ENCODE measurements around the gene ACMSD. TPM values are rescaled to one million over a fixed set of nuclear protein-coding genes. Genes with fewer than 3 reads are reported as not detected.
"Not testable (repeated sequence)": the region's sequence is repeated elsewhere in the genome, so short reads cannot be mapped to it uniquely, and the experiment has no call there.

The ACMSD gene
- total RNA-seq: not detected in 2 replicates

DNA sequence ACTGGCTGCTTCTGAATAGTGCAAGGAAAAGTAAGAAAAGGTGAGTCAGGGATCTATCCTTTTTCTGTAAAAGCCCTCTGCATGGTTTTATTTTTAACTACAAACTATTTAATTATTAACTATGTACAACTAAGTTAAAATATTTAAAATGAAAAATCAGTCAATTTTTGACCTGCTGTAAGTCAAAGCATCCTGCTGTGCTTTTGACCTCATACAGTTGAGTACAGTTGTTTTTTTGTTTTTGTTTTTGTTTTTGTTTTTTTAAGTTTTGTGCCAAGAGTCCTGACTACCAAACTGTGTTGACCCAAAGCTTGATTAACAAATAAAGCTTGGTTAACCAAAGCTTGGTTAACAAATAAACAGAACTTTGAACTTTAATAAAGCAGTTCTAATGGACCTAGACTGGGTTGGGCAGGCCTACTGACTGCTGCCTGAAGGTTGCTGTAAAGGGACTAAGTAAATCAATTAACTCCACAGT lies at the start of gene ACMSD:
Gene ACMSD, plus strand, starts transcription at position 474 of the 478 bp plus-strand sequence. CDS start 67 bp downstream, outside the sequence.
- DNase-seq (ENCODE audit: low read depth in 2 of 2): no peak

DNA sequence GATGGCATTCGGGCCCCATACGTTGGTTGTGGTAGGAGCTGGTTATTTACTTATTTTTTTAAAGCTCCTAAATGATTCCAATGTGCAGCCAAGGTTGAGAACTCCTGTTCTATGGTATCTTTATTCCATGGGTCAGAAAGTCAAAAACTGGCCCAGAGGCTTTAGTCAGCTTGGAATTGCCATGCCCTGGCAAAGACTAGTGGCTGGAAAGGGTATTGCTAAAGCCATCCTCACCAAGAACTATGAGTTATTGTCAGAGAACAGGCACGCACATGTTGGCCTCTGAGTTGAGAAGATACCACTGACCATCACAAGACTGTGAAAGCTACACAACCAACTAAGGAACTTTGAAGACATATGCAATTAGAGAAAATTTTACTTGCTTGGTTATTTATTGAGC lies 47.9 kb upstream of the ACMSD start:
- no peak for DNase-seq (ENCODE audit: low read depth in 2 of 2)

DNA sequence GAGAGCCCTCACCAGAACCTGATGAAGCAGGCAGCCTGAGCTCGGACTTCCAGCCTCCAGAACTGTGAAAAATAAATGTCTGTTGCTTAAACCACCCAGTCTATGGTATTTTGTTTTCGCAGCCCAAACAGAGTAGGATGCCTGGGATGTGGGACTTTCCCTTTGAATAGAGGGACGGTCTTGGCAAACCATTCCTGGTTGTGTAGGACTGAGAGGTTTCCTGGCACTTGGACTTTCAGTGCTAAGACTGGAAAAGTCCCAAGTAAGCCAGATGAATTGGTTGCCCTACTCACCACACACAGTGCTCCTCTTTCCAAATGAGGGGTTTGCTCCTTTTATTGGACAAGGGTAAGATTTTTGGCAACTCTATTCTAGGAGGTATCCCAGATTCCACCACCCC lies 46.8 kb upstream of the ACMSD start:
- DNase-seq (ENCODE audit: low read depth in 2 of 2): no peak

DNA sequence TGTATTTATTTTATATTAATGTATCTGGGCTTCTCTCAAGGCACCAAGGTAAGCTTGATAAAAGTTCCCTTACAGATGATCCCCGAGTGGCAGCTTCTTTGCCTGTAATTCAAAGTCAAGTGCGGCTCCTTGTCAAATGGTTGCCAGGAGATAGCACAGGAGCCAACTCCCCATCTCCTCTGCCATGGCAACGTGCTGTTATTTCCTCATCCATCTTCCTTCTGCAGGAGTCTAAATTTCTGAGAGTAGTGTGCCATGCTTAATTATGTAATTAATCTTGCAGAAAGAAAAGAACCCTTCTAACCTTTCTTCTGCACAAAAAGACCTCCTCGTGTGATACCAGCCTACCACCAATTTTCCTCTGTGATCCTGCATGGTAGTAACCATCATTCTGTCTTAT lies 46.2 kb upstream of the ACMSD start:
- DNase-seq (ENCODE audit: low read depth in 2 of 2): no peak

DNA sequence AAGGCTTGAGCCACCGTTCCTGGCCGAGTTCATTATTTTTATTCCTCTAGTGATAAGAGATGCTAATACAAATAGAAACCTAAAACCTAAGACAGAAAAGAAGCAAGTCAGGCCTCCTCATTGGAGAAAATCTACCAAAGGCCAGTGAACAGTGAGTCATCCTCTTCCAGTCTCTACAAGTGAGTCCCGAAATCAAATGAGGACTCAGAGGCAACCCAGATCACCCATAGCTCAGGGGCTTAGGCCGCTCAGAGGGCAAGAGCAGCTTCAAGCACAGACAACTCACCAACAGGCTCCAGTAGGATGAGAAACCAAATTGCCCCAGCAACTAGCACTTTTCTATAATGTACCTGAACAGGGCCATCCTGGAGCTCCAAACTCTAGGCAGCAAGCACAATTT lies 42.7 kb upstream of the ACMSD start:
- no peak for DNase-seq (ENCODE audit: low read depth in 2 of 2)

DNA sequence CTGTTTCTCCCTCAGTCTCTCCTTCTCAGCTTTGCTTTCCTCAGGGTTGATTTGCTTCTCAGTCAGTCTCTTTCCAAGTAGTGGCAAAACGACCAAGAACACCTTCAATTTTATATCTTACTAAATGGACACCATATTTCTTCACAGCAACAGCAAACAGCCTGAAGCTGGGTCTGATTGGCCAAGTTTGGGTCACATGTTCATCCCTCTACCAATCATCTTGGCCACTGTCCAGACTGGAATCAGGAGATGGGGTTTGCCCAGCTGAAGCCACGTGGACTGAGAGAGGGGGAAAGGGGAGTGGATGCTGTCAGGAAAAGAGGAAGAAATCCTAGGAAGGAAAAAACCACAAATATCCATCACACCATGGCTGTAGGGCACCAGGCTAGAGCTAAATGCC lies 42.0 kb upstream of the ACMSD start:
- no peak for DNase-seq (ENCODE audit: low read depth in 2 of 2)

DNA sequence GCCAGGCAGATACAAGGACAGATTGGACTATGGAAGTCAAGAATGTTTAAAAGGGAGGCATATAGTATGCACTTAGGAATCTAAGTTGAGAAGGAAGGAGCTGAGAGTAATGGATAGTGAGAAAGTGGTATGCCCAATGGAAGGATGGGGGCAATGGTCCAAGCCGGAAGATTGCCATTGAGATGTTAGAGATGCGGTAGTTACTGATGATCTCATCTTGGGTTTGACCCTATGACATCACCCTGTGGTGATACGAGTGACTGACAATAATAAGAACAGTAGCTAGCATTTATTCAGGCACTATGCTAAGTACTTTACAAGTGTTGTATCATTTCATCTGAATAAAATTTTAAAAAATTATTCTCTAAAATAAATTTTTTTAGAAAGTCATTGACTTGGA lies 38.5 kb upstream of the ACMSD start:
- no peak for DNase-seq (ENCODE audit: low read depth in 2 of 2)

DNA sequence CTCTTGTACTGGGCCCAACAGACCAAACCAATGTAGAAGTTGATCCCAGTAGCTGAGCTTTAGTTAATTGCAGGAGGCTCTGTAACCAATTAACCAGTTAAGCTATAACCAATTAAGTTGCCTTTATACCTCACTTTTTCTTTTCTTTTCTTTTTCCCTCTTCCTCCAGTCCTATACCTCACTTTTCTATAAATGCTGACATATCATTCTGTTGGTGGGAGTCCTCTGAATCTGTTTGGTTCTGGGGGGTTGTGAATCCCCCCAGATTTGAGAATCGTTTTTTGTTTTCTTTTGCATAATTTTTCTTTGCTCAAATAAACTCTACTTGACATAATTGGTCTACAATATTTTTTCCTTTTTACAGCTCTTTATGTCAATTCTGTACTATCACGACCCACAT lies 38.1 kb upstream of the ACMSD start:
- no peak for DNase-seq (ENCODE audit: low read depth in 2 of 2)

DNA sequence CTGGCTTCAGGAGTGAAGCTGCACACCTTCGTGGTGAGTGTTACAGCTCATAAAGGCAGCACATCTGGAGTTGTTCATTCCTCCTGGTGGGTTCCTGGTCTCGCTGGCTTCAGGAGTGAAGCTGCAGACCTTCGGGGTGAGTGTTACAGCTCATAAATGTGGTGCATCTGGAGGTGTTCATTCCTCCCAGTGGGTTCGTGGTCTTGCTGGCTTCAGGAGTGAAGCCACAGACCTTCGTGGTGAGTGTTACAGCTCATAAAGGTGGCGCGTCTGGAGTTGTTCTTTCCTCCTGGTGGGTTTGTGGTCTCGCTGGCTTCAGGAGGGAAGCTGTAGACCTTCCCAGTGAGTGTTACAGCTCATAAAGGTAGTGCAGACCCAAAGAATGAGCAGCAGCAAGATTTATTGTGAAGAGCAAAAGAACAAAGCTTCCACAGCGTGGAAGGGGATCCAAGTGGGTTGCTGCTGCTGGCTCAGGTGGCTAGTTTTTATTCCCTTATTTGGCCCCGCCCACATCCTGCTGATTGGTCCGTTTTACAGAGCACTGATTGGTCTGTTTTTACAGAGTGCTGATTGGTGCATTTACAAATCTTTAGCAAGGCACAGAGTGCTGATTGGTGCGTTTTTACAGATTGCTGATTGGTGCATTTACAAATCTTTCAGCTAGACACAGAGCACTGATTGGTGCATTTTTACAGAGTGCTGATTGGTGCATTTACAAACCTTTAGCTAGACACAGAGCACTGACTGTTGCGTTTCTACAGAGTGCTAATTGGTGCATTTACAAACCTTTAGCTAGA lies 34.6 kb upstream of the ACMSD start:
- DNase-seq (ENCODE audit: low read depth in 2 of 2): not testable (repeated sequence)

DNA sequence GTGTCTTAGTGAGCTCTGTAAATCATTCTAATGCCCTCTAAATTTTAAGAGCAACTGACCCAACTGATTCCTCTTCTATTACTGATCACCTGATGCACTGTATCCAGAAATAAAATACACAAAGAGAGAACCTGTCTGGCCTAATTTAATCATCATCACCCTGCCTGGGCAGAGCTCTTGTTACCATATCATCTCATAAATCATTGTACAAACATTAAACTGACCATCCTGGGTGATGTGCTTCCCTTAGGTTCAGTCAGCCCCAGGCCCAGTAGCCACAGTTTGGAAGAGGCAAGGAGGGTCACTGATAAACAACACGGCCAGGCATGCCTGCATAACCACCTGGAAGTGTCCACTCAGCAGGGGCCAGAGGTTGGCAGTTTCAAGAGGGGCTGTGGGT lies 22.7 kb upstream of the ACMSD start:
- DNase-seq (ENCODE audit: low read depth in 2 of 2): no peak

DNA sequence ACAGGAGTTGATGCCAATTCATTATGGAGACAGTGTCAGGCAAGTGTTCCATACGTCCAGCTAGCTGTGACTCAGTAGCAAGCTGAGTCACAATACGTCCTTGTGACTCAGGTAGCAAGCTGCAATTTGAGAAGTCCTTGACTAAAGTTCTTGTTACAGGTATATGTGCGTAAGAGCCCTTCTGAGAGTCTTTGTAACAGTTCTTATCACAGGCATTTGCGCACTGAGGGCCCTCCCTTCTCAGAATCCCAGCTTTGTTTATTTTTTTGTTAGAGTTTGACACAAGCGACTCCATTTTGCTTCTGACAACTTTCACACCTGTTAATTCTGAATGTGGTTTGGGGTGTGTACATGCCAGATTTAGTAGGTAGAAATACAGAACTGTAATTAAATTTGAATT lies 20.1 kb upstream of the ACMSD start:
- DNase-seq (ENCODE audit: low read depth in 2 of 2): no peak

DNA sequence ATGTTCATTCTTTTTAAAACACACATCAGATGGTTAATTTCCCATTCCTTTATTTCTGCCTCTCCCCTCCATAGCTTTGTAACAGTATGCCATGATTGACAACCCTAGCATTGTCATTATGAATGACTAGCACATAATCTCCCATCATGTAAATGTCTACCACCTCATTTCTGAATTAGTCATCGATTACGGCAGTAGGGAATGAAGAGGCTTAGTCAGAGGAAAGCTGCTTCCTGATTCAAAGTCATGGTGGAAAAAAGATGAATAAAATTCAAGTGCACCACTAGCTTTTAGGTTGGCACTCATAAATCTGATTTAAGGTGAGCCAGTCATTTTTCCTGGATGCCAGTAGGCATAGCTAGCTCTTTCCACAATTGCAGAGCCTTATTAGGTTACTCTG lies 19.1 kb upstream of the ACMSD start:
- DNase-seq (ENCODE audit: low read depth in 2 of 2): peak in 1 of 2 donors; percentile 12

DNA sequence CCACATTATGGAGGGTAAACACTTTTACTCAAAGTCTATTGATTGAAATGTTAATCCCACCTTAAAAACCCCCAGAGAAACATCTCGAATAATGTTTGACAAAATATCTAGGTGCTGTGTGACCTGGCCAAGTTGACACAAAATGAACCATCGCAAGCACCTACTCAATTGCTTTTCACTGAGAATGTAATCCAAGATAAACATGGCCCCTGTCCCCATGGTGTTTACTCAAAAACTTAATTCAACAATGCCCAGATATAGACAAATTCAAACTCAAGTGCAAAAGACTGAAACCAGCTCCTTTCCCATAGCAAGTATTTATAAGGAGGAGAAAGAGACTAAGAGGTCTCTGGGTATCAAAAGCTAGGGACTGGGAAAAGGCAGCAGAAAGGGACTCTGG lies 15.0 kb upstream of the ACMSD start:
- DNase-seq (ENCODE audit: low read depth in 2 of 2): no peak

DNA sequence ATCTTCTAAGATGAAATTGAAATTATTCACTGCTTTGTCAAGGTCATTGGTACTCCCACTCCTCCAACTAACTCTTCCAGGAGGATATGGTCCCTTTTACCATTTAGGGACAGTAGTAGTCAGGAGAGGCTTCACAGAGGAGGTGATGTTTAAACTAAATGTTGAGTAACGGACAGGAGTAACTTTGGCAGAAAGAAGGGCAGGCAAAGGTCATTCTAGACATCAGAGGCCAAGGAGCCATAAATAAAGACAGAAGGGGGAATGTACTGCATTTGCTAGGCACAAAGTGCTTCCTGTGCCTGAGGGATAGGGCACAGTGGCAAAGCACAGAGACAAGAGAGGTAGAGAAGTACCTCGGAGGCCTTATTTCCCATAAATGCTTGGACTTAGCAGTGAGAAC lies 14.6 kb upstream of the ACMSD start:
- DNase-seq (ENCODE audit: low read depth in 2 of 2): no peak

DNA sequence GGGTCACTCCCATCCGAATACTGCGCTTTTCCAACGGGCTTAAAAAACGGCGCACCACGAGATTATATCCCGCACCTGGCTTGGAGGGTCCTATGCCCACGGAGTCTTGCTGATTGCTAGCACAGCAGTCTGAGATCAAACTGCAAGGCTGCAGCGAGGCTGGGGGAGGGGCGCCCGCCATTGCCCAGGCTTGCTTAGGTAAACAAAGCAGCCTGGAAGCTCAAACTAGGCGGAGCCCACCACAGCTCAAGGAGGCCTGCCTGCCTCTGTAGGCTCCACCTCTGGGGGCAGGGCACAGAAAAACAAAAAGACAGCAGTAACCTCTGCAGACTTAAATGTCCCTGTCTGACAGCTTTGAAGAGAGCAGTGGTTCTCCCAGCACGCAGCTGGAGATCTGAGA lies 12.7 kb upstream of the ACMSD start:
- not testable (repeated sequence) for DNase-seq (ENCODE audit: low read depth in 2 of 2)

DNA sequence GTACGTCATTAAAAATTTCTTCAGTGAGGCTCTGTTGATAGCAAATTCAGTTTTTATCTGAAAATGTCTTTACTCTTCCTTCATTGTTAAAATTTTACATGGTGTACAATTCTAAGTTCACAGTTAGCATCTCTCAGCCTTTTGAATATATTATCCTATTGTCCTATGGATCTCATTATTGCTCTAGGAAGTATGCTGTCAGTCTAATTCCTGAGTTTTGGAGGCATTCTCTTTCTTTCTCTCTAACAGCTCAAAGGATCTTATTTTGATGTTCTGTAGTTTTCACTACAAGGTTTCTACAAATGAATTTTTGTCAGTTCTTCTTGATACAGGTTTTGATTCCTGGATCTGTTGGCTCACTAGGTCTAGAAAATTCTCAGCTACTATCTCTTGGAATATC lies 2.9 kb upstream of the ACMSD start:
- no peak for DNase-seq (ENCODE audit: low read depth in 2 of 2)

DNA sequence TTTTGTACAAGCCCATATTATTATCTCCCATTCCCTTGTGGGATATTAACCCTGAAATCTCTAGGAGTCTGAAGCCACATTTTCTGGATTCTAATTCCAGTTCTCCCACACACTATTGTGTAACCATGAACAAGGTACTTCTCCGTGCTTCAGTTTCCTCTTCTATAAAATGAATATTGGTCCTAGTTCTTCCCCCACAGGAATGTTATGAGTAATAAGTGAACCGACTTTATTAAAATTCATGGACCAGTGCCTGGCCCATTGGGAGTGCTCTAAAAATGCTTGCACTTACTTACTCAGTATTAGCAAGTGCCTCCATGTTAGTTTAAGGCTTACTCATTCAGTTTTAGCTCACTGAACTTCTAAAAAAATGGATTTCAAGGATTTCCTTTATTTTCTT lies 1.4 kb upstream of the ACMSD start:
- DNase-seq (ENCODE audit: low read depth in 2 of 2): no peak

DNA sequence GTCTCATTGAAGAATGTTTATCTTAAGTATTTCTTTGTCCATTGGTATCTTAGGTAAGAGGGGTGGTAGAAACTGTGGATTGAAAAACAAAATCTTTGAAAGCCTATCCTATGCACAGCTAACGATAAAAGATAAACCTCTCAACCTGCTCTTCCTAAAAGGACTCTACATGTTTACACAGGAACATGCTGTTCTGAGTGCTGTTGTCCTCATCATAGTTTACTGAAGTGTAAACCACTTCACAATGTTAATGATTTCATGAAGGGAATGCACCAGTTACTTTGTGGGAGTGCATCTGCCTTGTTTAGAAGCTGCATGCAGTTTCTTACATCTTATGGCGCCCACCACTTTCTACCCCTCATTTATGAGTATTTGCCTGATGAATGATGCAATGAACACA lies 1.2 kb downstream of the ACMSD start:
- DNase-seq (ENCODE audit: low read depth in 2 of 2): no peak

DNA sequence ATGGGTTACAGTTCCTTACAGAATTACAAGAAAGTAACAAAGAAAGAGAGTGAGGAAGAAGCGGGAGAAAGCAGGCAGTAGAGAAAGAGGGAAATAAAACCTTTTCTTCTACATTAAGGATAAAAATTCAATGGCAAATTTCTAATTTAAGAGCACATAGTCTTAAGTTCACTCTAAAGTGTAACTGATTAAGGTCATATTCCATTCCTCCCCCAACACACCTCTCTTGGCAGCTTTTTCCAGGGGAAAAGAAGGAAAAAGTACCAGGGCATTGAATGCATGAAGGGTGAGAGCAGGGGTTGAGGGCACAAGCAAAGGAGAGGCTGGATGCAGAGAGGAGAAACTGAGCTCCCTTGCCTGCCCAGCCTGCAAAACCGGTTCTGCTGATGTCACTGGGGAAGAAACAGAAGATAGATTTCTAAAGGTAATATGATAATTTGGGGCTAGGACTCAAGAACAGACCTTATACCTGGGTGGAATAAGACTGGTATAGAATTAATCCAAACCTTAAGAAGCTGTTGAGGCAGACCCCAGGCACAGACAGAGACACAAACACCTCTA lies 4.6 kb downstream of the ACMSD start:
- no peak for DNase-seq (ENCODE audit: low read depth in 2 of 2)

DNA sequence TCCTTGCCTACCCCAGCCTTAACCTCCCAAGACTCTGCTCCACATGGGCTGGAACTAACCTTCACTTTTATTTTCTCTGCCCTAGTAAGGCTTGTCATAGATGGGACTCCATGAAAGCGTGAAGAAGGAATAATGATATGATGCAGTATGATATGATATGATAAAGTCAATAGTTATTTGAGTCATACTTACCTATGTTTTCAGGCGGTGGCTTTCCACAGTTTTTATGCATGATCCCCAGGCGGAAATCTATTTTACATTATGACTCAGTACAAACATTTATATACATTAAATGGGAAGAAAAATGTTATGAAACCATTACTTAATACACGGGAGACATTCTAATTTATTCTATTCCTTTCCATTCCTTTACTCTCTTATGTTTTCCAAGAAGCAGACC lies 5.6 kb downstream of the ACMSD start:
- no peak for DNase-seq (ENCODE audit: low read depth in 2 of 2)

DNA sequence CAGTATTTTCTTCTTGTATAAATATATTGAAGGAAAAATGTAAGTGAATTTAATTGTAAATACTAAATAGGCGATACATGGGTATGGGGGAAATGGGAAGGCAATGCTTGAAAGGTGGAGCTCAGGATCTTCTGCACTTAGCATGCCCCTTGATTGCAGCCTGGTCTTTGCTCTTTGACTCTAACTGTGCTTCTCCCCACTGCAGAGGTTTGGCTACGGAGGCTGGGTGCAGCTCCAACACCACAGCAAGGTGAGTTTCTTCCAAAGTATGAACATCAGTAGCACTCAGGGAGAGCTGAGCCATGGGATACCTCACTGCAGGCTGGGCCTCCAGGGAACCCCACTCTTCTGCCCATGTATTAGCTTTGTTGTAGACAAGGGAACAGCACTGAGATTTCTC lies 6.6 kb downstream of the ACMSD start:
- DNase-seq (ENCODE audit: low read depth in 2 of 2): no peak

DNA sequence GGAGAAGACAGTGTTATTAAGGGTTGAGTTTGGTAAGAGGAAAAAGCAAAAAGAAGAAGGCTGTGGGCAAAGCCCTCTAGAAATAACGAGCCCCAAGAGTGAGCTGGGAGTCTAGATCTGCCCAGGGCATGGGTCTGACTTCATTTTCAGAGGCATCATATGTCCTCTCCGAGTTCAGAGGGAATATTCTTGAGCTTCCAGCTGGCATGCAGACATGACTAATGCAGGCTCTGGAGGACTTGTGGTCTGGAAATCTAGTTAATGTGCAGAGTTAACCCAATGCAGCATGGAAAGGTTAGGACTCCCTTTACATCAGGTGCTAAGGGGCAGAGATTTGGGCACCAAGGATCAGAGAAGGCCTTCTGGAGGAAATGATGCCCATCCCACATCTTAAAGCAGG lies 7.3 kb downstream of the ACMSD start:
- no peak for DNase-seq (ENCODE audit: low read depth in 2 of 2)

DNA sequence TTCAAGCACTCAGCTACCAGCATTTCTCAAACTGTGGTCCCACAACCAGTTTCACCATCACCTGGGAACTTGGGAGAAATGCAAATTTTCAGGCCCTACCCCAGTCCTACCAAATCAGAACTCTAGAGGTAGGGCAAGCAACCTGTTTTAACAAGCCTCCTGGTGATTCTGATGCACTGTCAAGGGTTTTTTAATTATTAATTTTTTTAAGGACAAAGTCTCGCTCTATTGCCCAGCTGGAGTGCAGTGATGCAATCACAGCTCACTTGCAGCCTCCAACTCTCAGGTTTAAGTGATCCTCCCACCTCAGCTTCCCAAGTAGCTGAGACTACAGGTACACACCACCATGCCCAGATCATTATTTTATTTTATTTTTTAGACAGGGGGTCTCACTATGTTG lies 7.8 kb downstream of the ACMSD start:
- DNase-seq (ENCODE audit: low read depth in 2 of 2): no peak

All from dermis microvascular lymphatic vessel endothelial cell (primary cell).